Body of pancreas (tissue), 4 donors: ENCODE results near the gene CACNG3. TPM values are rescaled to one million over a fixed set of nuclear protein-coding genes. Genes with fewer than 3 reads are reported as not detected.

Source experiments
- ATAC-seq: fragments of 150-250 bp; one replicate; pipeline ENCODE4 v1.9.1; 2016
- DNase-seq, 4 donors: peaks; one replicate each; pipeline ENCODE4 v3.0.0-alpha.2; 2019
- H3K27ac ChIP-seq, 4 donors: fragments of 200-600 bp; sonication (generic); 1 replicate in 3 of 4; 2 replicates in 1 of 4; pipeline versions ENCODE4 v1.5.1 to v1.6.1; 2016 to 2019; ENCODE audit warnings: mild to moderate bottlenecking in 1 of 4, mixed read lengths in 1 of 4, moderate library complexity in 1 of 4
- H3K27me3 ChIP-seq, 2 donors: fragments of 200-600 bp; sonication (generic); one replicate each; pipeline ENCODE4 v1.6.0; 2016; ENCODE audit warnings: mild to moderate bottlenecking in 1 of 2
- H3K36me3 ChIP-seq, 2 donors: fragments of 200-600 bp; sonication (generic); replicated peaks in 1 of 2; 2 replicates each; pipeline ENCODE4 v1.5.1; 2016; ENCODE audit warnings: low read depth in 2 of 2; ENCODE audit not compliant: insufficient read depth in 1 of 2
- H3K4me1 ChIP-seq: fragments of 200-600 bp; sonication (generic); one replicate; pipeline ENCODE4 v1.6.0; 2016
- H3K4me3 ChIP-seq, 2 donors: fragments of 200-600 bp; sonication (generic); 1 replicate in 1 of 2; 2 replicates in 1 of 2; pipeline ENCODE4 v1.5.1; 2016 to 2019
- H3K9me3 ChIP-seq, 3 donors: fragments of 200-600 bp; sonication (generic); 1 replicate in 2 of 3; 2 replicates in 1 of 3; pipeline ENCODE4 v1.5.1; 2016
- CTCF ChIP-seq, 7 experiments: fragments of 450-650 bp in 4 of 7; fragments of 200-600 bp in 3 of 7; sonication (generic) in 3 of 7; IDR thresholded peaks; one replicate each; pipeline ENCODE4 v1.5.1; 2016 to 2019; ENCODE audit warnings: antibody characterized with exemption in 7 of 7
- POLR2A ChIP-seq, 3 donors: fragments of 450-650 bp; IDR thresholded peaks; one replicate each; pipeline ENCODE4 v1.6.1; 2016; ENCODE audit warnings: antibody characterized with exemption in 3 of 3, mild to moderate bottlenecking in 2 of 3
- WGBS, 2 donors: methylation state at CpG; one replicate each; pipeline ENCODE4 v1.1.5; 2017; 5-methylcytosine and 5-hydroxymethylcytosine counted together
- intact Hi-C: fragments of 100-400 bp; cut with DNase I; formaldehyde crosslinking; loops from one replicate; pipeline ENCODE4 v1.15.1; 2023
- total RNA-seq, 2 donors: library from RNA; depleted of rRNA; stranded (reverse); fragments of >200 nt; gene quantifications; one replicate each; pipeline ENCODE4 v1.1.0, GENCODE V29; 2016

CACNG3 gene
- total RNA-seq, 2 donors from 2014 or later, result not detected

- no peaks in the 10 kb centered on the region for H3K4me1 ChIP-seq
- intact Hi-C loops, result no loop called here
- H3K4me3 ChIP-seq, result no peak overlapping the region
- ATAC-seq (no peak), DNase-seq (no peak)
- no peaks in the 10 kb centered on the region for H3K36me3 ChIP-seq
- no peak overlapping the region for H3K27ac ChIP-seq
- no peaks in the 10 kb centered on the region for H3K27me3 ChIP-seq
- no peaks in the 10 kb centered on the region for H3K9me3 ChIP-seq
- TF ChIP-seq CTCF (IDR thresholded peaks at IDR 0.05), result no peak
- no peak for TF ChIP-seq POLR2A (IDR thresholded peaks at IDR 0.05)
- 61 to 68% methylated on average over 5 of the region's 5 CpGs for WGBS, 2 donors
Measured at GRCh38 chr16:24308200-24308599, 52.1 kb downstream of the CACNG3 start.

GRCh38 chr16:24309258-24310142, 53.4 kb downstream of the CACNG3 start:
- Histone ChIP-seq H3K9me3 (no peaks in the 10 kb centered on the region), H3K4me1 (no peaks in the 10 kb centered on the region), H3K27ac (no peak overlapping the region), H3K4me3 (no peak overlapping the region), H3K27me3 (no peaks in the 10 kb centered on the region), H3K36me3 (no peaks in the 10 kb centered on the region)
- whole genome bisulfite sequencing, 2 donors, result 51% methylated on average over 13 of the region's 13 CpGs
- ATAC-seq (peak; percentile 33), DNase-seq (peak; percentile 37 to 66 (median 54))
- intact Hi-C loops, result no loop called here
- TF ChIP-seq CTCF (IDR thresholded peaks at IDR 0.05), result no peak
- no peak for TF ChIP-seq POLR2A (IDR thresholded peaks at IDR 0.05)

- Histone ChIP-seq H3K4me1 (no peaks in the 10 kb centered on the region), H3K27me3 (no peaks in the 10 kb centered on the region), H3K36me3 (no peaks in the 10 kb centered on the region), H3K27ac (no peak overlapping the region), H3K9me3 (no peaks in the 10 kb centered on the region), H3K4me3 (no peak overlapping the region)
- DNase-seq, result no peak
- intact Hi-C loops, result no loop called here
- no peak for ATAC-seq
- TF ChIP-seq CTCF (IDR thresholded peaks at IDR 0.05) (no peak), POLR2A (IDR thresholded peaks at IDR 0.05) (no peak)
Measured at GRCh38 chr16:24315343-24315742, 59.2 kb downstream of the CACNG3 start.

GRCh38 chr16:24318680-24319079, 62.5 kb downstream of the CACNG3 start:
- H3K9me3 ChIP-seq, result no peaks in the 10 kb centered on the region
- TF ChIP-seq CTCF (IDR thresholded peaks at IDR 0.05) (no peak), POLR2A (IDR thresholded peaks at IDR 0.05) (no peak)
- H3K27ac ChIP-seq, result no peak overlapping the region
- no peak overlapping the region for H3K4me3 ChIP-seq
- H3K27me3 ChIP-seq, result no peaks in the 10 kb centered on the region
- H3K4me1 ChIP-seq, result no peaks in the 10 kb centered on the region
- intact Hi-C loops, result no loop called here
- ATAC-seq, result no peak
- no peaks in the 10 kb centered on the region for H3K36me3 ChIP-seq
- WGBS, 2 donors, result 10 to 41% methylated on average over 1 of the region's 1 CpG
- DNase-seq, result no peak
